Activated T-cell treated with anti-CD3 and anti-CD28 coated beads for 24 hours (primary cell): ENCODE data around the gene LAMA2.

ENCODE experiments used
- DNase-seq: peaks from one replicate; pipeline ENCODE4 v3.0.0-alpha.2; 2020; ENCODE audit warnings: low read depth

The LAMA2 gene

GRCh38 chr6:129184808-129185366 is 301.9 kb downstream of the LAMA2 start:
- DNase-seq = no peak

- no peak for DNase-seq
These were observed 304.1 kb downstream of the LAMA2 start for GRCh38 chr6:129186988-129187387.

GRCh38 chr6:129188306-129188705 is 305.4 kb downstream of the LAMA2 start:
- no peak for DNase-seq

- no peak for DNase-seq
These were observed 305.9 kb downstream of the LAMA2 start for GRCh38 chr6:129188795-129189194.

- no peak for DNase-seq
These were observed 306.3 kb downstream of the LAMA2 start for GRCh38 chr6:129189266-129189665.

GRCh38 chr6:129191235-129191634 is 308.3 kb downstream of the LAMA2 start:
- no peak for DNase-seq

- DNase-seq = no peak
These were observed 309.6 kb downstream of the LAMA2 start for GRCh38 chr6:129192458-129192989.

GRCh38 chr6:129194306-129194941 is 311.5 kb downstream of the LAMA2 start:
- DNase-seq = no peak

- no peak for DNase-seq
These were observed 312.2 kb downstream of the LAMA2 start for GRCh38 chr6:129195161-129195560.

- DNase-seq = no peak
These were observed 312.7 kb downstream of the LAMA2 start for GRCh38 chr6:129195643-129196042.

- DNase-seq = no peak
These were observed 314.2 kb downstream of the LAMA2 start for GRCh38 chr6:129197154-129197553.

- DNase-seq = no peak
These were observed 317.2 kb downstream of the LAMA2 start for GRCh38 chr6:129200151-129200550.

- DNase-seq = no peak
These were observed 320.4 kb downstream of the LAMA2 start for GRCh38 chr6:129203190-129203900.

- DNase-seq = no peak
These were observed 323.9 kb downstream of the LAMA2 start for GRCh38 chr6:129206821-129207220.

GRCh38 chr6:129207832-129208231 is 324.9 kb downstream of the LAMA2 start:
- DNase-seq = no peak

GRCh38 chr6:129208415-129209034 is 325.6 kb downstream of the LAMA2 start:
- DNase-seq = no peak

GRCh38 chr6:129209355-129209754 is 326.4 kb downstream of the LAMA2 start:
- no peak for DNase-seq

- no peak for DNase-seq
These were observed 327.7 kb downstream of the LAMA2 start for GRCh38 chr6:129210684-129211083.

- no peak for DNase-seq
These were observed 328.7 kb downstream of the LAMA2 start for GRCh38 chr6:129211626-129212025.

GRCh38 chr6:129212081-129212480 is 329.1 kb downstream of the LAMA2 start:
- DNase-seq = no peak

GRCh38 chr6:129215246-129215645 is 332.3 kb downstream of the LAMA2 start:
- DNase-seq = no peak

GRCh38 chr6:129215916-129216520 is 333.1 kb downstream of the LAMA2 start:
- DNase-seq = no peak
